ENCODE results near the gene PLIN4. TPM values are rescaled to one million over a fixed set of nuclear protein-coding genes. Genes with fewer than 3 reads are reported as not detected.

Gene PLIN4
- total RNA-seq, 1 experiment from 2014 or later = 1.8 TPM

DNA sequence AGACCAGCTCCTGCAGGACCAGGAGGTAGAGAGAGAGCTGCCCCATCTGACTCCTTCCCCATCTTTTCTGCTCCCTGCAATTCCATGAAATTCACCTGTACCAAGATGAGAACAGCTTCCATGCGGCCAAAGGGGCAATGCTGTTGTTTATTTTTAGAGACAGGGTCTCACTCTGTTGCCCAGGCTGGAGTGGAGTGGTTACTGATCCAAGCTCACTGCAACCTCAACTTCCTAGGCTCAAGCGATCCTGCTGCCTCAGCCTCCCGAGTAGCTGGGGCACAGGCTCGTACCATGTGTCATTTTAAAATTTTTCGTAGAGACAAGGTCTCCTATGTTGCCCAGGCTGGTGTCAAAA, 3.6 kb upstream of the PLIN4 start:
- Mint-ChIP-seq H3K9me3 (ENCODE audit: unreplicated experiment) (no peaks in the 10 kb centered on the region), H3K4me1 (ENCODE audit: insufficient read depth, unreplicated experiment) (peaks cover 20% of the 10 kb centered on the region), H3K36me3 (ENCODE audit: insufficient read depth, unreplicated experiment) (peaks cover 6% of the 10 kb centered on the region), H3K27ac (ENCODE audit: low read depth, unreplicated experiment) (no peak overlapping the region), H3K27me3 (ENCODE audit: insufficient read depth, unreplicated experiment) (no peaks in the 10 kb centered on the region), H3K4me3 (ENCODE audit: unreplicated experiment) (no peak overlapping the region)
- no peak for DNase-seq (ENCODE audit: unreplicated experiment)
- ChIA-PET CTCF (interaction anchor here (0.5 to 1.2 kb wide), 3 partner anchors 12 to 257 kb away, joined by 3 read pairs; no protein-coding TSS in a partner anchor), POLR2A (interaction anchor here (0.7 to 1.1 kb wide), 2 partner anchors 12 to 50 kb away, joined by 3 to 4 read pairs; no protein-coding TSS in a partner anchor)
- BruUV-seq (replicated peaks) = no TSS peak
- intact Hi-C loops (cut with micrococcal nuclease) = no loop called here
- TF ChIP-seq, protein P1, sequence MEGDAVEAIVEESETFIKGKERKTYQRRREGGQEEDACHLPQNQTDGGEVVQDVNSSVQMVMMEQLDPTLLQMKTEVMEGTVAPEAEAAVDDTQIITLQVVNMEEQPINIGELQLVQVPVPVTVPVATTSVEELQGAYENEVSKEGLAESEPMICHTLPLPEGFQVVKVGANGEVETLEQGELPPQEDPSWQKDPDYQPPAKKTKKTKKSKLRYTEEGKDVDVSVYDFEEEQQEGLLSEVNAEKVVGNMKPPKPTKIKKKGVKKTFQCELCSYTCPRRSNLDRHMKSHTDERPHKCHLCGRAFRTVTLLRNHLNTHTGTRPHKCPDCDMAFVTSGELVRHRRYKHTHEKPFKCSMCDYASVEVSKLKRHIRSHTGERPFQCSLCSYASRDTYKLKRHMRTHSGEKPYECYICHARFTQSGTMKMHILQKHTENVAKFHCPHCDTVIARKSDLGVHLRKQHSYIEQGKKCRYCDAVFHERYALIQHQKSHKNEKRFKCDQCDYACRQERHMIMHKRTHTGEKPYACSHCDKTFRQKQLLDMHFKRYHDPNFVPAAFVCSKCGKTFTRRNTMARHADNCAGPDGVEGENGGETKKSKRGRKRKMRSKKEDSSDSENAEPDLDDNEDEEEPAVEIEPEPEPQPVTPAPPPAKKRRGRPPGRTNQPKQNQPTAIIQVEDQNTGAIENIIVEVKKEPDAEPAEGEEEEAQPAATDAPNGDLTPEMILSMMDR (IDR thresholded peaks at IDR 0.05; ENCODE audit: unreplicated experiment) = no peak

DNA sequence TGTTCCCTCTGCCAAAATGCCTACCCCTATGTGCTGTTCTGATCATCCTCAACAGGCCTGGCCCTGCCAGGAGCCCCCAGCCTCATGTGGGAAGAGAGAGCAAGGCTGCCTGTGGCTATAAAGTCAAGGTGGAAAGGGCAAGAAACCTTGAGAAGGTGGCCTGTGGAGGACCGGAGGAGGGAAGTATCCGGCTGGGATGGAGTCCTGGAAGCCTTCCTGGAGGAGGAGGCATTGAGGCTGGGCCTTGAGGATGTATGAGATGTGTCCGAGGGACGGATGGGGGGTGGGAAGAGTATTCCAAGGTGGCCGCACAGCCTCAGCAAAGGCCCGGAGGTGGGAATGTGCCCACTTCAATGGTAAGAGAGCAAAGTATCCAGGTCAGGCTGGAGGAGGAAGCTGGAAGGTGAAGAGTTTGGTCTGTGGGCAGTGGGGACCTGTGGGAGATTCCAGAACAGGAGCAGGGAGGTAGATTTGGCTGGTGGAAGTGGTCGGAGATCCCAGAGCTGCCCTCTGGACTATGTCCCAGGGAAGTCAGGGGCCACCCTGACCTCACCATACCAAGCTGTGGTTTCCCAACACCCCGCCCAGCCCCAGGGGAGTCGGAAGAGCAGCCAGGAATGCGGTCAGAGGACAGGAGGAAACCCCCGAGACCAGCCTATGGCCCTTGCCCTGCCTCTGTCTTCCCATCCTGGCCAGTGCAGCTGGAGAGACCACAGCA, 3.0 kb upstream of the PLIN4 start:
- no TSS peak for BruUV-seq (replicated peaks)
- no peak overlapping the region for H3K4me3 Mint-ChIP-seq (ENCODE audit: unreplicated experiment)
- H3K36me3 Mint-ChIP-seq (ENCODE audit: insufficient read depth, unreplicated experiment) = peaks cover 6% of the 10 kb centered on the region
- no peaks in the 10 kb centered on the region for H3K9me3 Mint-ChIP-seq (ENCODE audit: unreplicated experiment)
- peaks cover 20% of the 10 kb centered on the region for H3K4me1 Mint-ChIP-seq (ENCODE audit: insufficient read depth, unreplicated experiment)
- TF ChIP-seq, protein P1 (IDR thresholded peaks at IDR 0.05; ENCODE audit: unreplicated experiment) = no peak
- ChIA-PET POLR2A (interaction anchor here (0.7 to 1.1 kb wide), 2 partner anchors 13 to 50 kb away, joined by 3 to 4 read pairs; no protein-coding TSS in a partner anchor), CTCF (interaction anchor here (0.5 to 1.2 kb wide), 3 partner anchors 13 to 257 kb away, joined by 3 read pairs; no protein-coding TSS in a partner anchor)
- intact Hi-C loops (cut with micrococcal nuclease) = no loop called here
- H3K27ac Mint-ChIP-seq (ENCODE audit: low read depth, unreplicated experiment) = no peak overlapping the region
- H3K27me3 Mint-ChIP-seq (ENCODE audit: insufficient read depth, unreplicated experiment) = no peaks in the 10 kb centered on the region
- peak; percentile 33 for DNase-seq (ENCODE audit: unreplicated experiment)

DNA sequence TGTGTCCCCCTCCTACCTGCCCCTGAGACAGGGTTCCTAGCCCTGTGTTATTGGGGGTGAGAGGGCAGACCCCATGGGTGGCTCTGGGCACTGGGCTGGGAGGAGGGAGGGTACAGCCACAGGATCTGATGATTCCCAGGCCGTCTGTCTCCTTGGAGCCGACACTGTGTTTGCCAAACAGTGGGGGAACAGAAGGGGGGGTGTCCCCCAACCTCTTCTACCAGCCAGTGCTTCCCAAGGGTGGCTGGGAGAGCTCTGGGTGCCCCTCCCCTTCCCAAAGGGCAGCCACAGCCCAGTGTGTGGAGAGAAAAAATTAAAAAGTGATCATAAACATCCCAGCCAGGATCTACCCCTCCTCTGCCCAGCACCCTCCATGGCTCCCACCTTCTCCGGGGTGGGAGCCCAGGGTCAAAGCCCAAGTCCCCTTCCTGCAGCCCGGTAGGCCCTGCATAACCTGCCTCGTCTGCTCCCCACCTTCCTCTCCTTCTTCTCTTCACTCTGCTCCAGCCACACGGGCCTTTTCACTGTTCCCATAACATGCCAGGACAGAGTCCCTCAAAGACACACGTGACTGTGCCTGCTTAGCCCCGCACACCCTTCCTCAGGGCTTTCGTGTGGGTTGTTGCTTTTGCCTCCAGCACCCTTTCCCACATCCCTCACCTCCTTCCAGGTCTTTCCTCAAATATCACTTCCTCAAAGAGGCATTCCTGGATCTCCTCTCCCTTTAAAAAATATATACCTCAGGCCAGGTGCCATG, 1.4 kb upstream of the PLIN4 start:
- Mint-ChIP-seq H3K27ac (ENCODE audit: low read depth, unreplicated experiment) (peak overlapping the region; percentile 72), H3K4me1 (ENCODE audit: insufficient read depth, unreplicated experiment) (peaks cover 20% of the 10 kb centered on the region), H3K36me3 (ENCODE audit: insufficient read depth, unreplicated experiment) (peaks cover 6% of the 10 kb centered on the region), H3K27me3 (ENCODE audit: insufficient read depth, unreplicated experiment) (no peaks in the 10 kb centered on the region), H3K9me3 (ENCODE audit: unreplicated experiment) (no peaks in the 10 kb centered on the region), H3K4me3 (ENCODE audit: unreplicated experiment) (peak overlapping the region; percentile 71)
- BruUV-seq (replicated peaks) = no TSS peak
- intact Hi-C loops (cut with micrococcal nuclease) = no loop called here
- POLR2A ChIA-PET = no interaction called here
- DNase-seq (ENCODE audit: unreplicated experiment) = peak; percentile 47
- TF ChIP-seq, protein P1 (IDR thresholded peaks at IDR 0.05; ENCODE audit: unreplicated experiment) = no peak
- CTCF ChIA-PET = interaction anchor here (1.0 kb wide), 1 partner anchor 168 kb away, joined by 3 read pairs; no protein-coding TSS in a partner anchor

DNA sequence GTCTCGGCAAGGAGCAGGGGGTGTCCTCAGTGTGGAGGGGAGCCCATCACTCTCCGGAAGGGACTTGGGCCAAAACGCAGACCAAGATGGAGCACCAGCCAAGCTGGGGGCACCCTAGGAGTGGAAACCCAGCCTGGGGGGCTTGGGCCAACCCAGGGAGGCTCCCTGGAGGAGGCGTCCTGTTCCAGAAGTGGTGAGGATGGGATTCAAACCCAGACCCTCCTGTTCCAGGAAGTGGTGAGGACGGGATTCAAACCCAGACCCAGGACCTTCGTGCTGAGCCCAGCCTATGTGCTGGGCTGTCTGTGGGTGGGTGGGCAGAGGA, 848 bp upstream of the PLIN4 start:
- Mint-ChIP-seq H3K9me3 (ENCODE audit: unreplicated experiment) (no peaks in the 10 kb centered on the region), H3K4me1 (ENCODE audit: insufficient read depth, unreplicated experiment) (peaks cover 20% of the 10 kb centered on the region), H3K36me3 (ENCODE audit: insufficient read depth, unreplicated experiment) (peaks cover 6% of the 10 kb centered on the region), H3K4me3 (ENCODE audit: unreplicated experiment) (no peak overlapping the region), H3K27ac (ENCODE audit: low read depth, unreplicated experiment) (peak overlapping the region; percentile 72), H3K27me3 (ENCODE audit: insufficient read depth, unreplicated experiment) (no peaks in the 10 kb centered on the region)
- CTCF ChIA-PET = interaction anchor here (0.6 to 1.0 kb wide), 2 partner anchors 167 to 353 kb away, joined by 3 to 4 read pairs; no protein-coding TSS in a partner anchor
- intact Hi-C loops (cut with micrococcal nuclease) = no loop called here
- no peak for DNase-seq (ENCODE audit: unreplicated experiment)
- TF ChIP-seq, protein P1 (IDR thresholded peaks at IDR 0.05; ENCODE audit: unreplicated experiment) = no peak
- no TSS peak for BruUV-seq (replicated peaks)
- POLR2A ChIA-PET = no interaction called here

Data from MCF 10A (cell line).